Activated B cell treated with CpG ODN at 0.5 μM for 24 hours (primary cell): ENCODE measurements around the gene RGS7. TPM values are rescaled to one million over a fixed set of nuclear protein-coding genes. Genes with fewer than 3 reads are reported as not detected.

ENCODE experiments used
- ATAC-seq: fragments of 200-7000 bp; cut with Tn5 transposase; one replicate; pipeline ENCODE4 v1.10.0; 2021; ENCODE audit warnings: low read depth, mild to moderate bottlenecking, moderate library complexity
- CTCF ChIA-PET: fragments of 350-600 bp; sonication (Branson Sonifier 250); formaldehyde crosslinking; loops from one replicate; lab custom pipeline; 2021; ENCODE audit warnings: antibody characterized with exemption; lab: Charles Lee
- POLR2A ChIA-PET: fragments of 350-600 bp; sonication (Branson Sonifier 250); formaldehyde crosslinking; loops from one replicate; lab custom pipeline; 2021; ENCODE audit warnings: antibody characterized with exemption; lab: Charles Lee
- DNase-seq: peaks from one replicate; pipeline ENCODE4 v3.0.0; 2022
- H3K27ac Mint-ChIP-seq: one replicate; pipeline ENCODE4 v1.8.0; 2020; ENCODE audit warnings: mixed read lengths
- H3K27me3 Mint-ChIP-seq: one replicate; pipeline ENCODE4 v1.8.0; 2021; ENCODE audit warnings: mixed read lengths
- H3K36me3 Mint-ChIP-seq: one replicate; pipeline ENCODE4 v1.8.0; 2021; ENCODE audit warnings: low read depth, mixed read lengths
- H3K4me1 Mint-ChIP-seq: one replicate; pipeline ENCODE4 v1.8.0; 2021; ENCODE audit warnings: mixed read lengths
- H3K4me3 Mint-ChIP-seq: one replicate; pipeline ENCODE4 v1.8.0; 2020; ENCODE audit warnings: mild to moderate bottlenecking, mixed read lengths
- H3K9me3 Mint-ChIP-seq: one replicate; pipeline ENCODE4 v1.8.0; 2020; ENCODE audit warnings: mixed read lengths
- CTCF ChIP-seq: fragments of 200-600 bp; IDR thresholded peaks from one replicate; pipeline ENCODE4 v1.8.0; 2022; ENCODE audit warnings: antibody characterized with exemption, mild to moderate bottlenecking
- intact Hi-C: fragments of 100-400 bp; cut with micrococcal nuclease; formaldehyde crosslinking; loops from one replicate; pipeline ENCODE4 v1.15.1; 2024
- total RNA-seq: library from RNA; stranded (reverse); gene quantifications from 2 replicates; pipeline ENCODE4 v1.2.3, GENCODE V29; 2022

The RGS7 gene
- total RNA-seq, 1 donor from 2014 or later: 0.49 TPM

- ChIA-PET CTCF (no interaction called here), POLR2A (no interaction called here)
- intact Hi-C loops: no loop called here
- no peak for TF ChIP-seq CTCF
- Mint-ChIP-seq H3K9me3 (peaks cover 3% of the 10 kb centered on the region), H3K4me1 (no peaks in the 10 kb centered on the region), H3K4me3 (no peak overlapping the region), H3K36me3 (no peaks in the 10 kb centered on the region), H3K27me3 (no peaks in the 10 kb centered on the region), H3K27ac (no peak overlapping the region)
- DNase-seq: no peak
- no peak for ATAC-seq
Observed at GRCh38 chr1:241130881-241131280, 226.1 kb downstream of the RGS7 start.

DNA sequence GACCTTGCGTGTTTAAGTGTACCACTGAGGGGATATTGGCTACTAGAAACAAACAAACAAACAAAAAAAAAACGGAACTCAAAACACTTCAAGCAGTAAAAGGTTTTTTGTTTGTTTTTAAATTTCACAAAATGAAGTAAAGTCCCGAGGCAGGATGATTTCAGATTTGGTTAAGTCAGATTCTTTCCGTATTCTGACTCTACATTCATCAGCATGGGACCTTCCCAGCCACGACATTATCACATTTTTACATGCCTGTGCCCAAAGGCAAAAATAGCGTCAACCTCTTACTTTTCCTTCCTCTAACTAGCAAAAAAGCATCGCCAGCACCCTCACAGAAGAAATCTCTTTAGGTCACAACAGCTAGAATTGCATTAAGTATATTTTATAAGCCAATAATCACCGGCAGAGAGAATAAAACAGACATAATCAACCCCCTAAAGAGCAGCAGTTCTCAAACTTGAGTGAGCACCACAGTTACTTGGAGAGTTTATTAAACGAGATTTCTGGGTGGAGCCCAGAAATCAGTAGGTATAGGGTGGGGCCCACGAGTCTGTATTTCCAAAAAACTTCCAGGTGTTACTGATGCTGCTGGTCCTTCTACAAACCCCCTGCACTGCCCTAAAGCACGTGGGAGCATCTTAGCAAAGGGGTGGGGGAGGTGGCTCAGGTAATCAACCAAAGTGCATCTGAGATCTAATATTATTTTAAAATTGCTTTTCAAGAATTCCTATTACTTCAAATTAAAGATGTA lies 227.6 kb downstream of the RGS7 start:
- ATAC-seq: no peak
- no peaks in the 10 kb centered on the region for H3K36me3 Mint-ChIP-seq
- H3K27ac Mint-ChIP-seq: no peak overlapping the region
- CTCF ChIA-PET: no interaction called here
- no peak for TF ChIP-seq CTCF
- no peak for DNase-seq
- H3K27me3 Mint-ChIP-seq: no peaks in the 10 kb centered on the region
- intact Hi-C loops: no loop called here
- no peaks in the 10 kb centered on the region for H3K4me1 Mint-ChIP-seq
- no peak overlapping the region for H3K4me3 Mint-ChIP-seq
- POLR2A ChIA-PET: no interaction called here
- H3K9me3 Mint-ChIP-seq: peaks cover 1% of the 10 kb centered on the region

DNA sequence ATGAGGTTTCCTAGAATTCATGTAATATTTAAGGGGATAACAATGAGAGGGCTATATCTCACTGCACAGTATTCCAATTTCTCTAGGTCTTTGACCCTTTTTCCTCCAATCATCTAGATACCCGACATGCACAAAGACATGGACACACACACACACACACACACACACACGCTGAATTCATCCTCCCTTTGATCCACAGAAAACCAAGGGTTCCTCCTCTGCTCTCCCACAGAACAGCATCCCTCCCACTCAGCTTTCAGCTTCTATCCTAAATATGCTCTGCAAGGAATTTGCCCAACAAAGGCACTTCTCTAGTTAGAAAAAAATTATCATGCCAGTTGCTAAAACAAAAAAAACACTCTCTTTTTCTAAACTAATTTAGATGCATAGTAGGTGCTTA lies 231.7 kb downstream of the RGS7 start:
- no peak for TF ChIP-seq CTCF
- no peak for DNase-seq
- H3K9me3 Mint-ChIP-seq: no peaks in the 10 kb centered on the region
- no peak overlapping the region for H3K27ac Mint-ChIP-seq
- POLR2A ChIA-PET: no interaction called here
- H3K27me3 Mint-ChIP-seq: no peaks in the 10 kb centered on the region
- H3K36me3 Mint-ChIP-seq: no peaks in the 10 kb centered on the region
- no peak for ATAC-seq
- no peaks in the 10 kb centered on the region for H3K4me1 Mint-ChIP-seq
- intact Hi-C loops: no loop called here
- CTCF ChIA-PET: no interaction called here
- H3K4me3 Mint-ChIP-seq: no peak overlapping the region

DNA sequence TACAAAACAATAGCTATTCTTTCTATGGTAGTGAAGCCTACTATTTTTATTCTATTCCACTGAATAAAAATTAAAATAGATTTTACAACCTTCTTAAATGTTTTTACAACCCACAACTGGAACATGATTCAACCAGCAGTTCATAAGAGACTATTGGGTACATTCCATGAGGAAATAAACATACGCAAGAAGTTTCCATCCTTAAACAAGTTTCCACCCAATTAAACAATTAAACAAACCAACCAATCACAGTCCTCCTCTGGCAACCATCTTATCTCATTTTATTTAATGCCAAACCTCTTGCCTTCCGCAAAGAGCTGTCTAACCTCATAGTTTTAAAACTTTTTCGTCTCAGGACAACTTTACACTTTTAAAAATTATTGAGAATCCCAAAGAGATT lies 239.0 kb downstream of the RGS7 start:
- H3K4me1 Mint-ChIP-seq: no peaks in the 10 kb centered on the region
- no peaks in the 10 kb centered on the region for H3K36me3 Mint-ChIP-seq
- DNase-seq (no peak), ATAC-seq (no peak)
- H3K27me3 Mint-ChIP-seq: no peaks in the 10 kb centered on the region
- intact Hi-C loops: no loop called here
- TF ChIP-seq CTCF: no peak
- ChIA-PET CTCF (no interaction called here), POLR2A (no interaction called here)
- no peaks in the 10 kb centered on the region for H3K9me3 Mint-ChIP-seq
- no peak overlapping the region for H3K27ac Mint-ChIP-seq
- no peak overlapping the region for H3K4me3 Mint-ChIP-seq

- Mint-ChIP-seq H3K9me3 (no peaks in the 10 kb centered on the region), H3K27me3 (no peaks in the 10 kb centered on the region), H3K4me1 (no peaks in the 10 kb centered on the region), H3K4me3 (no peak overlapping the region), H3K27ac (no peak overlapping the region), H3K36me3 (no peaks in the 10 kb centered on the region)
- no peak for DNase-seq
- POLR2A ChIA-PET: no interaction called here
- no peak for TF ChIP-seq CTCF
- ATAC-seq: no peak
- CTCF ChIA-PET: no interaction called here
- intact Hi-C loops: no loop called here
Observed at GRCh38 chr1:241115784-241116183, 241.2 kb downstream of the RGS7 start.
